ENCODE results near the gene RCOR3. TPM values are rescaled to one million over a fixed set of nuclear protein-coding genes. Genes with fewer than 3 reads are reported as not detected.
"Not testable (repeated sequence)": the region's sequence is repeated elsewhere in the genome, so short reads cannot be mapped to it uniquely, and the experiment has no call there.

RCOR3 gene
- total and polyA plus RNA-seq, 7 donors, result 7.6 to 60.3 (median 40.7) TPM

DNA sequence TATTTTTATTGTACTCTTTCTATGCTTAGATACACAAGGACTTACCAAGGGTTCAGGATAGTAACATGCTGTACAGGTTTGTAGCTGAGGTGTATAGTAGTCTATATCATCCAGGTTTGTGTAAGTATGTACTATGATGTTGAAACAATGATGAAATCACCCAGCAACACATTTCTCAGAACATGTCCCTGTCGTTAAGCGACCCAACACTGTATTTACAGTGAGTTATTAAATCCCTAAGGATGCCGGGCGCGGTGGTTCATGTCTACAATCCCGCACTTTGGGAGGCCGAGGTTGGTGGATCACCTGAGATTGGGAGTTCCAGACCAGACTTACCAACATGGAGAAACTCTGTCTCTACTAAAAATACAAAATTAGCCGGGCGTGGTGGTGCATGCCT, 21.6 kb upstream of the RCOR3 start:
- Histone ChIP-seq H3K27me3 (no peaks in the 10 kb centered on the region), H3K4me1 (no peaks in the 10 kb centered on the region), H3K36me3 (no peaks in the 10 kb centered on the region), H3K27ac (no peak overlapping the region), H3K9me3 (peaks cover 0 to 3% (median 0%) of the 10 kb centered on the region in 4 donors), H3K4me3 (no peak overlapping the region)
- no peak for DNase-seq
- WGBS, 2 donors, result 94 to 96% methylated on average over 9 of the region's 9 CpGs
- no peak for TF ChIP-seq POLR2AphosphoS5 (IDR thresholded peaks at IDR 0.05)
- TF ChIP-seq, protein P1, sequence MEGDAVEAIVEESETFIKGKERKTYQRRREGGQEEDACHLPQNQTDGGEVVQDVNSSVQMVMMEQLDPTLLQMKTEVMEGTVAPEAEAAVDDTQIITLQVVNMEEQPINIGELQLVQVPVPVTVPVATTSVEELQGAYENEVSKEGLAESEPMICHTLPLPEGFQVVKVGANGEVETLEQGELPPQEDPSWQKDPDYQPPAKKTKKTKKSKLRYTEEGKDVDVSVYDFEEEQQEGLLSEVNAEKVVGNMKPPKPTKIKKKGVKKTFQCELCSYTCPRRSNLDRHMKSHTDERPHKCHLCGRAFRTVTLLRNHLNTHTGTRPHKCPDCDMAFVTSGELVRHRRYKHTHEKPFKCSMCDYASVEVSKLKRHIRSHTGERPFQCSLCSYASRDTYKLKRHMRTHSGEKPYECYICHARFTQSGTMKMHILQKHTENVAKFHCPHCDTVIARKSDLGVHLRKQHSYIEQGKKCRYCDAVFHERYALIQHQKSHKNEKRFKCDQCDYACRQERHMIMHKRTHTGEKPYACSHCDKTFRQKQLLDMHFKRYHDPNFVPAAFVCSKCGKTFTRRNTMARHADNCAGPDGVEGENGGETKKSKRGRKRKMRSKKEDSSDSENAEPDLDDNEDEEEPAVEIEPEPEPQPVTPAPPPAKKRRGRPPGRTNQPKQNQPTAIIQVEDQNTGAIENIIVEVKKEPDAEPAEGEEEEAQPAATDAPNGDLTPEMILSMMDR (IDR thresholded peaks at IDR 0.05), result no peak
- no peak for TF ChIP-seq EP300 (IDR thresholded peaks at IDR 0.05)
- no peak for TF ChIP-seq POLR2A (IDR thresholded peaks at IDR 0.05)
- intact Hi-C loops (cut with DNase I), result no loop called here

DNA sequence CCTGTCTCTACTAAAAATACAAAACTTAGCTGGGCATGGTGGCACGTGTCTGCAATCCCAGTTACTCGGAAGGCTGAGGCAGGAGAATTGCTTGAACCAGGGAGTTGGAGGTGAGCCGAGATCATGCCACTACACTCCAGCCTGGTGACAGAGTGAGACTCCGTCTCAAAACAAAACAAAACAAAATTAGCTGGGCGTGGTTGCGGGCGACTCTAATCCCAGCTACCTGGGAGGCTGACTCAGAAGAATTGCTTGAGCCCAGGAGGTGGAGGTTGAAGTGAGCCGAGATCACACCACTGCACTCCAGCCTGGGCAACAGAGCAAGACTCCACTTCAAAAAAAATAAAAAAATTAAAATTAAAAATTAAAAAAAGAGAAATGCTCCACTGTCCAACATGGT, 18.6 kb upstream of the RCOR3 start:
- H3K9me3 ChIP-seq; DNase-seq; H3K4me1 ChIP-seq; H3K36me3 ChIP-seq; intact Hi-C loops (cut with DNase I); H3K4me3 ChIP-seq; H3K27me3 ChIP-seq; H3K27ac ChIP-seq: not testable (repeated sequence)
- 85 to 95% methylated on average over 8 of the region's 8 CpGs for WGBS, 2 donors

DNA sequence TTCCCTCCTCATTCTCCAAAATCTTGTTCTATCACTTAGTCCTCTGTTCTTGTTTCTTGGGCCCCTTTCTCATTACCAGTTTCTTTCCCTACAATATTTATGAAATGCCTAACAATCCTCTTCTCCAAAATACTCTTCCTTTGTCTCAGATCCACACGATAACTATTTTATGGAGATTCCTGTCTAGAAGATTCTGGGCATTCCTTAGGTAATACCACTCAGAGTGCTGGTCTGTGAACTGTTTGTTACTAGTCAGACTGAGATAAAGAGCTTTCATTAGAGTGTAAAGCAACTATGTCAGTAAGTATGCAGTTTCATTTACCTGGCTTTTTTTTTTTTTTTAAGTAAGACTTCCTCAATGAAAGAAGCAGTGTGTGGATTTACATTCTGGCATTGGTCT, 18.1 kb upstream of the RCOR3 start:
- H3K4me3 ChIP-seq, result no peak overlapping the region
- H3K9me3 ChIP-seq, result peaks cover 0 to 3% (median 0%) of the 10 kb centered on the region in 4 donors
- intact Hi-C loops (cut with DNase I), result no loop called here
- no peaks in the 10 kb centered on the region for H3K4me1 ChIP-seq
- WGBS, 2 donors, result 94 to 99% methylated on average over 1 of the region's 1 CpG
- H3K27ac ChIP-seq, result no peak overlapping the region
- no peak for TF ChIP-seq POLR2A (IDR thresholded peaks at IDR 0.05)
- TF ChIP-seq, protein P1 (IDR thresholded peaks at IDR 0.05), result no peak
- no peak for TF ChIP-seq EP300 (IDR thresholded peaks at IDR 0.05)
- TF ChIP-seq POLR2AphosphoS5 (IDR thresholded peaks at IDR 0.05), result no peak
- no peaks in the 10 kb centered on the region for H3K36me3 ChIP-seq
- DNase-seq, result no peak
- H3K27me3 ChIP-seq, result no peaks in the 10 kb centered on the region

DNA sequence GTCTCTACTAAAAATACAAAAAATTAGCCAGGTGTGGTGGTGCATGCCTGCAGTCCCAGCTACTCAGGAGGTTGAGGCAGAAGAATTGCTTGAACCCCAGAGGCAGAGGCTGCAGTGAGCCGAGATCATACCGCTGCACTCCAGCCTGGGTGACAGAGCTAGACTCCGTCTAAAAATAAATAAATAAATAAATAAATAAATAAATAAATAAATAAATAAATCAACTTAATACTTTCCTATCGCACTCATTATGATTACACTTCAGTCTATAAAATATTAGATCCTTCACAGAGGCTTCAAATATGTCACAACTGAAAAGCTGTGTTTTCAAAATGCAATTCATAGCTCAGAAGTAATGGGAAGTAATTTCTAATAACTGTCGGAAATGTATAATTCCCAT, 15.5 kb upstream of the RCOR3 start:
- DNase-seq, H3K36me3 ChIP-seq: not testable (repeated sequence)
- WGBS, 2 donors, result 94 to 95% methylated on average over 5 of the region's 5 CpGs

DNA sequence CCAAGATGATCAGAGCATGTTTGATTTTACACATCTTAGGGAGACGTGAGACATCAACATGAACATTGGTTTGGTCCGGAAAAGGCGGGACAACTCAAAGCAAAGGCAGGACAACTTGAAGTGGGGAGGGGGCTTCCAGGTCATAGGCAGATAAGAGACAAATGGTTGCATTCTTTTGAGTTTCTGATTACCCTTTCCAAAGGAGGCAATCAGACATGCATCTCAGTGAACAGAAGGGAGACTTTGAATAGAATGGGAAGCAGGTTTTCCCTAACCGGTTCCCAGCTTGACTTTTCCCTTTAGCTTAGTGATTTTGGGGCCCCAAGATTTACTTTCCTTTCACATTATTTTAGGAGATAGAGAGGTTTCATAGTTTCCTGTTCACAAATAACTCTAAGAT, 12.6 kb upstream of the RCOR3 start:
- 87 to 92% methylated on average over 4 of the region's 4 CpGs for WGBS, 2 donors
- H3K27me3 ChIP-seq; H3K36me3 ChIP-seq; H3K4me1 ChIP-seq; DNase-seq; H3K27ac ChIP-seq; intact Hi-C loops (cut with DNase I); H3K4me3 ChIP-seq; H3K9me3 ChIP-seq: not testable (repeated sequence)

More for the DNA sequence above, 15.5 kb upstream of the RCOR3 start:
- intact Hi-C loops (cut with DNase I); H3K27me3 ChIP-seq; H3K4me1 ChIP-seq; H3K4me3 ChIP-seq; H3K9me3 ChIP-seq; H3K27ac ChIP-seq: not testable (repeated sequence)

DNA sequence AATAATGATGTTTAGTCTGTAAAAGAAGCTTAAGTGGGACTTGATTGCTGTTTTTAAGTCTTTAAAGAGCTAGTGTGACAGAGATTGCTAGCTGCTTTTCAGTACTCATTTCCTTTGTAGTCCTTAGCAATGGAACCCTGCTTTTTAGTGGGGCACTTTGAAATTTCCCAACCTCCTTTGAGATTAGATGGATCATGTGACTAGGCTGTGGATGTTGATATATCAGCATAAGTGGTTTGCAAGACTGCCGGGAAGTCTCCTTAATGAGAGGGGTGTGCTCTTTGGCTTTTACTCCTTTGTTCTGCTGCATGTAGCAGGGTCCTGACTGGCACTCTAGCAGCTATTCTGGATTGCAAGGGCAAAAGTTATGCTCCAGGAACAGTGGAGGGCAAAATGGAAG, 11.2 kb upstream of the RCOR3 start:
- Histone ChIP-seq H3K27ac (no peak overlapping the region), H3K9me3 (no peaks in the 10 kb centered on the region), H3K4me1 (no peaks in the 10 kb centered on the region), H3K4me3 (no peak overlapping the region), H3K36me3 (no peaks in the 10 kb centered on the region), H3K27me3 (no peaks in the 10 kb centered on the region)
- 1 to 19% methylated on average over 1 of the region's 1 CpG for WGBS, 2 donors
- TF ChIP-seq EP300 (IDR thresholded peaks at IDR 0.05) (no peak), POLR2AphosphoS5 (IDR thresholded peaks at IDR 0.05) (no peak), POLR2A (IDR thresholded peaks at IDR 0.05) (no peak)
- TF ChIP-seq, protein P1 (IDR thresholded peaks at IDR 0.05), result no peak
- intact Hi-C loops (cut with DNase I), result no loop called here
- DNase-seq, result no peak

DNA sequence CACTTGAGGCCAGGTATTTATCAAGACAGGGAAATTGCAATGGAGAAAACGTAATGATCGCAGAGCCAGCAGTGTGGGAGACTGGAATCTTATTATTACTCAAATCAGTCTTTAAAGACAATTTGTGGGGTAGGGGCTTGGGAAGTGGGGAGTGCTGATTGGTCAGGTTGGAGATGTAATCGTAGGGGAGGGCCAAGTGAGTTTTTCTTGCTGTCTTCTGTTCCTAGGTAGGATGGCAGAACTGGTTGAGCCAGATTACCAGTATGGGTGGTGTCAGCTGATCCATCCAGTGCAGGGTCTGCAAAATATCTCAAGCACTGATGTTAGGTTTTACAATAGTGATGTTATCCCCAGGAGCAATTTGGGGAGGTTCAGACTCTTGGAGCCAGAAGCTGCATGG, 9.6 kb upstream of the RCOR3 start:
- H3K27ac ChIP-seq; H3K4me3 ChIP-seq; H3K9me3 ChIP-seq; intact Hi-C loops (cut with DNase I); H3K27me3 ChIP-seq; DNase-seq; H3K36me3 ChIP-seq; H3K4me1 ChIP-seq: not testable (repeated sequence)
- 90 to 94% methylated on average over 3 of the region's 3 CpGs for WGBS, 2 donors

Data from sigmoid colon (tissue), 7 donors.